ENCODE data around the gene SCAF1.

GRCh38 chr19:49658566-49659442, 16.8 kb downstream of the SCAF1 start:
- no peak for TF ChIP-seq CTCF (IDR thresholded peaks at IDR 0.05; ENCODE audit: poor library complexity, severe bottlenecking)
- TF ChIP-seq EP300 (conservative IDR thresholded peaks at IDR 0.05; ENCODE audit: poor library complexity, severe bottlenecking) = no peak
- TF ChIP-seq SMC3 (conservative IDR thresholded peaks at IDR 0.05; ENCODE audit: poor library complexity) = no peak
